Activated CD4-positive, alpha-beta T cell treated with anti-CD3 and anti-CD28 coated beads for 24 hours (primary cell): ENCODE measurements around the gene TM4SF1.
"Not testable (repeated sequence)": the region's sequence is repeated elsewhere in the genome, so short reads cannot be mapped to it uniquely, and the experiment has no call there.

Experiments
- DNase-seq, 2 donors: peaks; one replicate each; pipeline ENCODE4 v3.0.0-alpha.2; 2020; ENCODE audit warnings: low read depth in 2 of 2

Gene TM4SF1

DNA sequence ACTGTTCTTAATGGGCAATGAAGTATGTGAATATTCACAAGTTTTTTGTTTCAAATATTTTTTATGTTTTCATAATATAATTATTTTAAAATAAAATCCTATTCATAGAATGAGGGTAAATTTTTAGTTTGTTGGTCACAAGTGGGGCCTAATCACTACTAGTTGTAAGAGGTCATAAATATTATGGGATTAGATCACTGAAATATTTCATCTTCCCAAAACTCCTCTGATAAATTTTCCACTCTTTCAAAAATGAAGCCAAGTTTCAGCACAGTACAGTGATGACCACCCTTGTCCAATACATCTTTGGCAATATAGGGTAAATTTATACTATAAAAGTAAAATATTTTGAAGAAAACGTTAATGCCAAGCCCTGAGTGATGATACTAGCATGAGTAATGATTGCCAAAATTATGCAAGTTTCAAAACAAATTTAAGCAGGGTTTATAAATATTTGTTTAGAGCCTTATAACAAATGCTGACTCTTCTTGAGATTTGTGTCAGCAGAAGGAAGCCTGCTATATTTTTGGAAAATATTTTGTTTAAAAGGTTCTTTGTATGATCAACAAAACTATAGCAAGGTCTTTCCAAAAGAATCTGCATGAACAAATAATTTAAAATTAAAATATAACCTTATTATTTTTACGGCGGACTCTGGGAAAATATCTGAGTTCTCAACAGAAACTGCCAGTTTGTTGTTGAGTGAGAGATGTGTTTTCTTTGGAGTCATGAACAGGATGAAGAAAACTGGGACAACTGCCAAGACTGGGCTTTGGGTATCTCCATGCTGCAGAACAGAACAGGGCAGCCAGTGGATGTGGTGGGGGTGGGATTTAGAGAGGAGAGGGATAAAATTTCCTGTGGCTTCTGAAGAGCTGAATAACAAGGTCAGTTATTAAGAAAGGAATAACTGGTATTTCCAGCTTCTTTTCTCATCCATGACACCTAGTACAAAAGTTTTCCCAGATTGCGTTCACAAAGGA lies 17.9 kb upstream of the TM4SF1 start:
- no peak for DNase-seq

DNA sequence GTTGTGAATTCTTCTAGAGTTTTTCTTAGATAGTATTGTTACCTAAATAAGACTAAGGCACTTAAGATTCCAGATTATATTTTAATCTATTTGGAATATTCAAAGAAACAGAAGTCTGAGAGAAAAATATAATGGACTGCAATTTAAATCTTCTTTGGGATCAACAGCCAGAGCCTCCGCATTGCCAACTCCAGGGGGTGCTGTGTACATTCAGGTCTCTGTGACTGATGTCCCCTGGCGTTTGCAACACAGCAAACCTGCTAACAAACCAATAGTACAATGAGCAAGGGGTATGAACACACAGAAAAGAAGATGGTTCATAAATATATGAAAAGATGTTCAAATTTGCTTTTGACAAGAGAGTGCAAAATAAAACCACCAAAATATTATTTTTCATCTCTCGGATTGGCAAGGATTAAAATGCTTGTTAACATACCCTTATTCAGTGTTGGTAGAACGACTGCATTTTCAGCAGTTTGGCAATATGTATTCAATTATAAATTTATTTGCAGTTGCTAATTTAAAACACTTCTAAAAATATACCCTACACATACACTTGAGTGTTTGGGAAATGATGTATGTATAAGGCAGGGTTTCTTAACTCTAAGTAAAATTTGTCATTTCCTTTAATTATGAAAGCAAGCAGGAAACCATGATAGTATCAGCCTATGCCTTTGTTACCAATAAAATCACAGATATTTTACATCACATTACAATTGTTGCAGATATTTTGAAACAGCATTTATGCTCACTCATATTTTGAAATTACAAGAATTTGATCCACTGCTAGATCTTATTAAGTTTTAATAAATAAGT lies 16.1 kb upstream of the TM4SF1 start:
- DNase-seq, result peak in 1 of 2 donors; percentile 2

DNA sequence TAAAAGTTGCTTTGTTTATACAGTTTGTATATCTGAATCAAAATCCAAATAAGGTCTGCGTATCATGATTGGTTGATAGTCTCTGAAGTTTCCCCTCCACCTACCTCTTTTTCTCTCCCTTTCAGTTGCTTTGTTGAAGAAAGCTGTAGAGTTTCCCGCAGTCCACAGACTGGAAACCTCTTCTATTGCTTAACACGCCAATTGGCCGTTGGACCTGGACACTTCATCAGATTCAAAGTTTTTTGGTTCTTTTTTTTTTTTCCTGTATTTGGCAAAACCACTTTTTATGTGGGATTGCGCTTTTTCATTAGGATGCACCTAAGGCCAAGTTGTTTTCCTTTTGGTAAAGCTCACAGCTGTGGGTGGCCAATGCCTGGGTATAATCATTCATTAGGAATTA lies 14.5 kb upstream of the TM4SF1 start:
- DNase-seq, result no peak

DNA sequence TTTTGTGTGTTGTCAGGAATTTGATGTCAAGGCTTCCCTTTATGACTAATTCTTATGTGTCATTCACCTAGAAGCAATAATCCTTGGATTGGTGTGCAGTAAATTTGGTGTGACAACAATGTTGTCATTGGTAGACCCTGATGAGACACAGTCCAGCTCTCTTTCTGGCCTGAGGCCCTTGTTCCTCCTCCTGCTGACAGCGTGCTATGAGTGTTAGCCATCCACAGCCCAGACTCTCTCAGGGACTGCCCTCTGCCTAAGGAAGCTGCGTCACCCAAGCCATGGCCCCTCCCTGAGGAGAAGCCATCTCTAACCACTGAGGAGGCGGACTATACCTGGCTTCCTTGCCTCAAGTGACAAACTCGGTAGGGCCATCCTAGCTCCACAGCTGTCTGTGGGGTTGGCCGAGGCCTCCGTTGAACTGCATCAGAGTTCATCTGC lies 13.3 kb upstream of the TM4SF1 start:
- no peak for DNase-seq

DNA sequence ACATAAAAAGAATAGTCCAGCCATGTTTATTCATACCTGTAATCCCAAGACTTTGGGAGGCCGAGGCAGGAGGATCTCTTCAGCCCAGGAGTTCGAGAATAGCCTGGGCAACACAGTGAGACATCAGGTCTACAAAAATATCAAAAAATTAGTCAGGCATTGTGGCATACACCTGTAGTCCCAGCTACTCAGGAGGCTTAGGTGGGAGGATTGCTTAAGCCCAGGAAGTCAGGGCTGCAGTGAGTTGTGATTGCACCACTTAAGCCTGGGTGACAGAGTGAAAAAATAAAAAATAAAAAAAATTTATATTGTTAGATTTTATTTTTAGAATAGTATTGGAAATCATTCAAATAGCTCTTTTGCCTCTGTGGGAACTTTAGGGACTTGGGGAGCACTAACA lies 12.8 kb upstream of the TM4SF1 start:
- DNase-seq, result no peak

DNA sequence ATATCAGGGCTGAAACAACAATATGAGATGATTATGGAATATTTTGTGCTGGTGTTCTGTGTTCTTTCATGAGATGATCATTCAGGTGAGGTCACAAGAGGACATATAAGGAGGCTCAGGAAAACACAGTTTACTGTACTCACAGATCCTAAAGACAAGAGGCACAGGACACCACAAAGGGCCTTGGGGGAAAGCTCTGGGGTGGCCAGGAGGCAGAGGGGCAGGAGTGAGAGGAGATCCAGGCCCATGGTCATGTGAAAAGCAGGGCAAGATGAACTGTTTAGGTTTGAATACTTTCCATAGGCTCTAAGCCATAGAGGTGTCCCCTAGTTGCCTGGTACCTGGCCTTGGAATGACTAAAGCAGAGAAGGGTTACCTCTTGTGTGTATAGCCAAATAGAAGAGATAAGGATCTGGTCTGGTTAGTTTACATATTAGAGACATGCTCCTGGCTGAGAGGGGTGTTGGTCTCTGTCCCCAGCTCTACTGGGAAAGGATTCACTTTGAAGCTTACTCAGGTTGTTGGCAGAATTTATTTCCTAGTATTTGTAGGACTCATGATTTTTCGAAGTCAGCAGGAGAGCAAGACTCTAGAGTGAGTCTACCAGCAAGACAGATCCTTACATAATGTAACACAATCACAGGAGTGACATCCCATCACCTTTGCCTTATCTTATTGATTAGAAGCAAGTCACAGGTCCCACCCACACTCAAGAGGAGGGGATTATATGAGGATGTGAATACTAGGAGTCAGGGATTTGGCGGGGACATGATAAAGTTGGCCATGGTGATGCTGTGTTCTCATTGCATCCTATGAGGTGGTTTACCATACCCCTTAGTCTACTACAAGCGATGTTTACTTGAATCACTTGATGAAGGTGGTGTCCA lies 11.3 kb upstream of the TM4SF1 start:
- DNase-seq, result no peak

DNA sequence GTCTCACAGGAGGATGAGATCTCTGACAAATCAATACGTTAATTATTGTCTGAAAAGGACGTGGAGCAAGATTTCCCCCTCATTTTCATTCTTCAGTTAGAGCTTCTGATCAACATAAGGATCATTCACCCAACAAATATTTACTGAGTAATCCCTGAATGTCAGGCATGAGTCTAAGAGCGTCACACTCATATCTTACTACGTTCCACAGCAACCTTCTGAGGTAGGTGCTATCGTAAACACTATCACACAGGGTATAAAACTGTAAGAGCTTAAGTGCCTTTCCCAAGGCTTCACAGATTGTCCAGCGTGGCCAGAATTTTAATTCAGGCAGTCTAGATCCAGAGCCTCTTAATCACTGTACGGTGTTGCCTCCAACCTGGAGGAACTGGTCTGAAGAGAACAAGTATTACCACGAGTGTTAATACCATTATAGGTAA lies 10.6 kb upstream of the TM4SF1 start:
- no peak for DNase-seq

DNA sequence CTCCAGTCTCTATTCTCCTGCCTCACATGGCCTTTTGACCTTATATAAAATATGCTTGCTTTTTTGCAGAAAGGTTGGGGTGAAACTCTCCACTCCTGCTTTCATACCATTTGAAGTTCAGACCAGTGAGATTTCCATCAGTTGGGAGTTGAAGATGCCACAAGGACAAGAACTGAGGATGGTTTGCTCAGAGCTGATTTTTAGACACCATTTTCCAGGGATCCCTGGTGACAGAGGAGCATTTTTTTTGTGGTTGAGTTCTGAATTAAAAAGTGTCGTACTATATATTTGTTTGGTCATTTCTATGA lies 8.8 kb upstream of the TM4SF1 start:
- DNase-seq, result no peak

DNA sequence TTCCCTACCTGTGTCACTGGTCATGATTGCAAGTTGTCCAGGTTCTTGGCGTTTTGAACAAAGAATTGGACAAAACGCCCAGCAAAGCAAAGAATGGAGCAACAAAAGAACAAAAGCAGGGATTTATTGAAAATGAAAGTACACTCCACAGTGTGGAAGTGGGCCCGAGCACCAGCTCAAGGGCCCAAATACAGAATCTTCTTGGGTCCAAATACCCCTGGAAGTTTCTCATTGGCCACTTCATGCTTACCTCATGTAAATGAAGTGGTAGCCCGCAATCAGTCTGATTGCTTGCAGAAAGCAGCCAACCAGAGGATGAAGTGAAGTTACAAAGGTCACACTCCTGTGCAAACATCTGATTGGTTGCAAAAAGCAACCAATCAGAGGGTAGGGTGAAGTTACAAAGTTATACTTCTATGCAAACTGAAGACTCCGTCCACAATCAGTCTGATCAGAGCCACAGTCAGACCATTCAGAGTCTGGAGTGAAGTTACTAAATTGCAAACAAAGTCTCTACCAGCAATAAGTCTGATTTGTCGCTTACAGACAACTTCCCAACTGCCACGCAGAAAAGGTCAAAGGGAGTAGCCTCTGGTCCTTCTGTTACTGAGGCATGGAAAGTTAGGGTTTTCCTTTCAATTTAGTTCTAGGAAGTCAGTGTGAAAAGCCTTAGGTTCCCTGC lies 8.3 kb upstream of the TM4SF1 start:
- no peak for DNase-seq

DNA sequence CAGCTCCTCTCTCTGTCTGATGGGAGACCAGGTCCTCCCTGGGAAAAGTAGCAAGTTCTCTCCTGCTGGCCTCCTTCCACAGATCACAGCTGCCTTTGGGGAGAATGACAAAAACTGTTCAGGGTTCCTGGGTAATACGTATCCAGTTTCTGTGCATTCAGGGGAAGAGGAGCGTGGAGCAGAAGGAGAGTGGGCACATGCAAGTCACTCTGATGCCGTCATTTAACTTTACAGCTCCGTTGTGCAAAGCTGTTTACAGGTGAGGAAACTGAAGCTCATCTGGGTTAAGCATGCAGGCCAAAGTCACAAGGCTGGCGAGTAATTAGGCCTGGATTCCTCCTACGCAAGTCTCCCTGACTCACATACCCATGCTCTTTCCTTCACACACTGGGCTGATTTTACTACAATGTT lies 7.5 kb upstream of the TM4SF1 start:
- no peak for DNase-seq

DNA sequence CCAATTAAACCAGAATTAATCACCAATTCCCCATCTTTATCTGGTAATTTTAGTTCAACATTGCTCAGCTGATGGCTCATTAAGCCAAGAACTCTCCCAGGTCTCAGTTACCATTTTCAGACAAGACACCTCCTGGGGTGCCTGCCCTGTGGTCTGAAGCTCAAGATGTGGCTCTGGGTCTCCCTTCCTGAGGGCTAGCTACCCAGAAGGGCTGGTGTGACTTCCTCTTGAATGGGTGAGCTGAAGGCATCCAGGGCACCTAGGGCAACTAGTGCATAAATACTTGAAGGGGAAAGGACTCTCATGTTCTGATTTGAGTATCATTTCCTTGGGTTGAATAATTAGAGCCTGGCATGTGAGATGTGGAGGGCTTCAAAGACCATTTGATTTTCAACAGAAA lies 6.7 kb upstream of the TM4SF1 start:
- no peak for DNase-seq

DNA sequence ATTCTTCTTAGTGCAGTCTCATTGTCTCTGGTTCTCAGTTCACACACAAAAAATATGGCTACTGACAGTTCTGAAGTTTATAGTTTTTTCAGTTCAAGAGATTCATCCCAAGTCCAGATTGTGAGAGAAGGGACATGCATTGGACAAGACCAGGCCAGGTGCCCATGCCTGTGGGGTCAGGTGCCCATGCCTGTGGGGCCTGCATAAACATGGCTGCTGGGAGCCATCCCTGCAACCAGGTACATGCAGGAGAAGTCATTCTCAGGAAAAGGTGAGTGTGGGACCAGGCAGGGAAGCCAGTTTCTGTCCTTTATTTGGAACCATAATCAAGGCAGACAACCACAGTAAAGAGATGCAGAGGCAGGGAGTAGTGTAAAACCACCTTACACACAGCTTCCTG lies 6.3 kb upstream of the TM4SF1 start:
- no peak for DNase-seq

DNA sequence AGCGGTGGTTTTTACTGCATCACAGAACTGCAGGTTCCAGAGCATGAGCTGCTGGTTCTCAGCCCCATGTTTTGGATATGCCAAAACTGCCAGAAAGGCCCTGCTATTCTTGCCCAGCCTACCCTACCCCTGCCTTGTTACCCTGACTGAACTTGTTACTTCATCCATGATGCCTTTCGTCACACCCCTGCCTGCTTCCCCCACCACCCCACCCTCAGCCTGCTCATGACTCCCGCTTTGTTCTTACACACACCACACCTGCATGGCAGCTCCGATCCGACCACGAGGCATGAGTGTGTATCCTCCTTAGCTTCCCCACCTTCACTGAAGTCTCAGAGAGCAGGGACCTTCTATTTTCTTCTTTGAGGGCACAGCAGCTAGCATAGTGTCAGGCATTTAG lies 5.1 kb upstream of the TM4SF1 start:
- DNase-seq, result no peak

DNA sequence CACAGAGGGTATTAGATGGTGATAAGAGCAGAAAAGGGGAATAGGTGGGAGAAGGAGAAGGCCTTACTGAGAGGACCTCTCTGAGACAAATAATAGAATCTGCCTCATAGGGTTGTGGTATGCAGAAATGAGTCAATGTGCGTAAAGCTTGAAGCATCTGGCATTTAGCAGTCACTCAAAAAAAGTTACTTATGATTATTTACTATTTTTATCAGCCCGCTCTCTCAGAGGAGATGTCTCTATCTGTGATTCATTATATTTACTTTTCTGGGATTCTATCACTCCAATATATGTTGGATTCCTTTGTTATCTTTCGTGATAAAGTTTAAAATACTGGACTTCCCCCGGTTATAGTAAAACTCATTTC lies 4.6 kb upstream of the TM4SF1 start:
- no peak for DNase-seq

DNA sequence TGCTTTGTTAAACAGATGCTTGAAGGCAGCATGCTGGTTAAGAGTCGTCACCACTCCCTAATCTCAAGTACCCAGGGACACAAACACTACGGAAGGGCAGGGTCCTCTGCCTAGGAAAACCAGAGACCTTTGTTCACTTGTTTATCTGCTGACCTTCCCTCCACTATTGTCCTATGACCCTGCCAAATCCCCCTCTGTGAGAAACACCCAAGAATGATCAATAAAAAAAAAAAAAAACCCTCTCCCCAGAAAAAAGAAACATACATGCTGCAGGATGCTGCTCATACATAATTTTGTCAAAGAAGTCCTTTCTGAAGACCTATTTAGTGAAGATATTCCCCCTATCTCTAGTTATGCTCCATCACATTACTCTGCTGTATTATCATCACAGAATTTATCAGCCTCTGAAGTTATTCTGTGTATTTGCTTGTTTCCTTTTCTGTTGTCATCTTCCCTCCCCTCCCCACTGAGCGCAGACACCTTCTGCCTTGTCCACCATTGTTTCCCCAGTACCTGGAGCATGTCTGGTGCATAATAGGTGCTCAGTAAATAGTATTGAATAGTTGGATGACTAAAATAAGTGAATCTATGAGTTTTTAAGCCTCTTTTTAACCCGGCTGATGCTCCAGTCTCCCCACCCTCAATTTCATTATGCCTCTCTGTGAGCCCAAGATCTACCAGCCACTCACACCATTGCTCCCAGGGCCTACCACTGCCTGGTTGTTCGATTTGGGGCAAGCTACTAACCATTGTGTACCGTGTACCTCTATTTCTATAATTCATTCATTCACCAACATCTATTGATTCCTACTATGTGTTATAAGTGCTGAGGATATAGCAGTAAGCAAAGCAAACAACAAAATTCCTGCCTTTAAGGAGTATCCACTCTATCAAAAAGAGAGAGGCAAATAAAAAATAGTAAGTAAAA lies 4.0 kb upstream of the TM4SF1 start:
- DNase-seq, result no peak

DNA sequence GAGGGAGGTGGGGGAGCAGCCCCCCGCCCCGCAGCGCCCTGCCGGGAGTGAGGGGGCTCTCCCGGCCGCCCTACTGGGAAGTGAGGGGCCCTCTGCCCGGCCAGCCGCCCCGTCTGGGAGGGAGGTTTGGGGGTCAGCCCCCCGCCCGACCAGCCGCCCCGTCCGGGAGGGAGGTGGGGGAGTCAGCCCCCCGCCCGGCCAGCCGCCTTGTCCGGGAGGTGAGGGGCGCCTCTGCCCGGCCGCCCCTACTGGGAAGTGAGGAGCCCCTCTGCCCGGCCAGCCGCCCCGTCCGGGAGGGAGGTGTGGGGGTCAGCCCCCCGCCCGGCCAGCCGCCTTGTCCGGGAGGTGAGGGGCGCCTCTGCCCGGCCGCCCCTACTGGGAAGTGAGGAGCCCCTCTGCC lies 2.8 kb upstream of the TM4SF1 start:
- not testable (repeated sequence) for DNase-seq

DNA sequence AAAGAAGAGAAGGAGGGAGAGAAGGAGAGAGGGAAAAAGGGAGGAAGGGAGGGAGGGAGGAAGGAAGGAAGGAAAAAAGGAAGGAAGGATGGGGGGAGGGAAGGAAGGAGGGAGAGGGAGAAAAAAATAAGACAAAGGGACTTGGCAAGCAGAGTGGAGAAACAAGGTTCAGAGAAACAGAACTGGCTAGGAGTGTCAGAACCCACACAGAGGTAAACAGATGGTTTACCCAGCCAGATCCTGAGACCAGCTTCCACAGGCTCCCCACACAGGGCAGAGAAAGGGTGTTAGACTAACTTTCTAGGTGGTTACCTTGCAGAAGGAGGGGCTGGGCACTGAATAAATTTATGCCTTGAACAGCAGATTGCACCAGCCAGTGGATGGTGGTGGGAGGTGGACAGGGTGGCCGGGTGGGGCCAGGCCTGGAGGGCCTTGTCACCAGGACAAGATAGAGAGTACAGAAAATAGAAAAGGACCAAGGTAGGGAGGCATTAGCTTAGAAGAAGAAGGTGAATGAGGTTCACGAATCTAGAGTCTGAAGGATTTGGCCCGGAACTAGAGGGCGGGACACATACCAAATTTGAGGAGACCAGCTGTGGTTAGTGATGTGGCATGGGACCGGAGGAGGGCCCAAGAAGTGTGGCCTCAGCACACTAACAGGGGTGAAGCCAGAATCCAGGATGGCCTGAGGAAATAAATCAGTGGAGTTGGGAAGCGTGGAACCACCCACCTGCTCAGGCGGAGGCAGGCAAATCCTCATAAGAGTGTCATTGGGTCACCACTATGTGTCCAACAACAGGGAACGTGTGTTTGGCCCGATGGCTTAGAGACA lies 1.2 kb upstream of the TM4SF1 start:
- DNase-seq, result no peak

DNA sequence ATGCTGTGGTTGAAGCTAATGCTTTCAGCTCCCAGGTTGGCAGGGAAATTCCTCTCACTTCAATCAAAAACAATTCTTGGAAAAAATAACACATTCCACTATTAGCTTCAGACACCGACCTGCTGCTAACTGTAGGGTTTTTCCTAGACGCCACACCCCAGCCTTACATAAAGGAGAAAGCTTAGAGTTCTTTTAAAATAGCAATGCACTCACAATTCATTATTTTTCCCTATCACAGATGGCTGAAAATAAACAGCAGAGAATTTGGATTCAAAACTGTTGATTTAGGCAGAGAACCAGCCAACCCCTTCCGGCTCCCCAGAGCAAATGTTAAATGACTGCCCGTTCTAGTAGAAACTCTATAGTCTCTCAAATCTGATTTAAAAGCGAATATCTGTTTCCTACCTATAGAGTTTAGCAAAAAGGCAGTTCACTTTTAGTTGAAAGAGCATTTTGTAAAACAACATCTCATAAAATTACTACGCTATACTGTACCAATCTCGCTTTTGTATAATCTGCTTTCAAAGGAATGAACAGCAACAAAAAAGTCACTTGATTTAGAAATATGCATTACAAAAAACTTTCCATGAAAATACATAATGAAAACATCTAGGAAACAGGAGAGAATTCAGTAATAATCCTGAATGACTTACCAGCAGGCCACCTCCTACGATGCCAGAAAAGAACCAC lies 586 bp downstream of the TM4SF1 start:
- no peak for DNase-seq
